Activated gamma-delta T cell (primary cell): Measurements from ENCODE around the gene C1orf226.
"Not testable (repeated sequence)": the region's sequence is repeated elsewhere in the genome, so short reads cannot be mapped to it uniquely, and the experiment has no call there.

Experiments
- DNase-seq: peaks from one replicate; lab custom pipeline; 2025; lab: John Stamatoyannopoulos, UW

Gene C1orf226

DNA sequence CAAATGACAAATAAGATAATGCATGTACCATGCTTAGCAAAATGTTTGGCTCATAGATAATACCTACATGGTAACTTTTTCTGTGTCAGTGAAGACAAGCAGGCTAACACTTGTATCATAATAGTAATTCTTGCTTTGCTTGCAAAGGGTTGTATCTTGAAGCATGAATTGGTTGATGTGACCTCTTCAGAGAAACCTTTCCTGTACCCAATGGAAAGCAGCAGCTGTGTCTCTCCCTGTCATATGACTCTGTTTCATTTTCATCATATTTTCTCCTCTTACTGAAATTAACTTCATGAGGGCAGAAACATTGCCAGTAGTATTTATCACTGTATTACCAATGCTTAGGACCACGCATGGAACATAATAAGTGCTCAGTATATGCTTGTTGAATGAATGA lies 26.0 kb downstream of the C1orf226 start:
- no peak for DNase-seq

DNA sequence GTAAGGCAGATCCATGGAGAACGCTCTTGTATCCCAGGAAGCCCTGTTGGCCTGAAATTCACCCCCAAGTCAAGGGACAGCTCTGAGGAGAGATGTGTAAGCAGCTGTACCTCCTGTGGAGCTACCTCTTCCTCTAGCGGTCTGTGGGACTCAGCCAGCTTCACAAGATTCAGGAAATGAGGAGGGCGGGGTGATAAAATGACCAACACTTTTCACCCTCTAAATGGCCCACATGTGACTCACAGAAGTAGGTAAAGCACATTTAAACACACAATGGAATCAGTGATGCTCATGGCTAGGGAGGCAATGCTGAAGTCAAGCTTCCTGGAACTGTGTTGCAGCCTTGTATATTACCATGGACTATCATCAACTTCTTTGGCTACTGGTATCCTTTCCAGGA lies 30.5 kb downstream of the C1orf226 start, which contains the start of gene SH2D1B:
Gene SH2D1B, minus strand, starts transcription at position 135 of the 400 bp plus-strand sequence. Its CDS starts 120 bp downstream, at position 15.
- no peak for DNase-seq

DNA sequence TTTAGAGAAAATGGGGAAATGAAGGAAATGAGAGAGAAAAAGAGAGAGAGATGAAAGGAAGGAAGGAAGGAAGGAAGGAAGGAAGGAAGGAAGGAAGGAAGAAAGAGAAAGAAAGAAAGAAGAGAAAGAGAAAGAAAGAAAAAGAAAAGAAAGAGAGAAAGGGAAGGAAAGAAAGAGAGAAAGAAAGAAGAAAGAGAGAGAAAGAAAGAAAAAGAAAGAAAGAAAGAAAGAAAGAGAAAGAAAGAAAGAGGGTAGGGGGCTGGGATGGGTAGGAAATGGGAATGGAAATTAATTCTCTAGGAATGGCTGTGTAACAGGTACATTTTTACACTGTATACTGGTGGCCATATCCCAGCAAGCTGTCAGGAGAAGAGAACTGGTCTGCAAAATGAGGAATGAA lies 34.7 kb downstream of the C1orf226 start:
- DNase-seq, result no peak

DNA sequence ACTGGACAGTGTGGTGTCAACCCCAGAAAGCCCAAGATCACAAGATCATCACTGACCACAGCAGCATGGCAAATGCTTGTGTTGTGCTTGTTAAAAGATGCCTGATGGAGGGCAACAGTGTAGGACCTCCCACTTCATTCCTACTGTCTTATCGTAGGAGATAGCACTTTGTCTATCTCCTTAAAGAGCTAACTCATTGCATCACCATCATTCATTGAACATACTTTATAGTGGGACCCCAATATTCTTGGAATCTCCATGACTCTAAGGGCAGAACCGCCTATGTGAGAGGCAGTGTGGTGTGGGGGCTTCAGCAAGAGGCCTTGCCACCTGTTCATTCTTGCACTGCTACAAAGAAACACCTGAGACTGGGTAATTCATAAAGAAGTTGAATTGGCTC lies 35.4 kb downstream of the C1orf226 start:
- no peak for DNase-seq

DNA sequence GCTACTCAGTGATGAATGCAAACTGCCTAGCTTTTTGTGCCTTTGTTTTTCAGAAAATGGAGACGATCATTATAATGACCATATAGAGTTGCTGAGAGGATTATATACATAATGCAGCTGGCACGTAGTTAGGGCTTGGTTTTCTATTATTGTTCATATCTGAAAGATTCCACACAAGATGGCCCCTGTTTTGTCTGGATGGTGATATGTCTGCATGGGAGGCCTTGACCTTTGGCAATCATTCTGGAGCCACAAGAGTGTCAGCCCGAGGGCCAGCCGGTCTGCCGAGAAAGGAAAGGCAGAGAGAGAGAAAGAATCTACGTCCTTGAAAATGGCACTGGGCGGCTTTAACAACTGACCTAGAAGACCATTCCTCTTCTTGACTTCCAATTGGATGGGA lies 36.1 kb downstream of the C1orf226 start:
- DNase-seq, result no peak

DNA sequence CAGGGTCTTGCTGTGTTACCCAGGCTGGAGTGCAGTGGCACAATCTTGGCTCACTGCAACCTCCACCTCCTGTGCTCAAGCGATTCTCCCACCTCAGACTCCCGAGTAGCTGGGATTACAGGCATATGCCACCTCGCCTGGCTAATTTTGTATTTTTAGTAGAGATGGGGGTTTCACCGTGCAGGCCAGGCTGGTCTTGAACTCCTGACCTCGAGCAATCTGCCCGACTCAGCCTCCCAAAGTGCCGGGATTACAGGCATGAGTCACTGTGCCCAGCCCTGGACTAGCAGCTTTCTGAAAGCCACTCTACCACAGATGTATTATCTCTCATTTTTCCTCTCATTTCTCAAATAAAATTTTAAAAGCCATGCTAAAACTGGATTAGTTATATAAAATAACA lies 37.1 kb downstream of the C1orf226 start:
- not testable (repeated sequence) for DNase-seq

DNA sequence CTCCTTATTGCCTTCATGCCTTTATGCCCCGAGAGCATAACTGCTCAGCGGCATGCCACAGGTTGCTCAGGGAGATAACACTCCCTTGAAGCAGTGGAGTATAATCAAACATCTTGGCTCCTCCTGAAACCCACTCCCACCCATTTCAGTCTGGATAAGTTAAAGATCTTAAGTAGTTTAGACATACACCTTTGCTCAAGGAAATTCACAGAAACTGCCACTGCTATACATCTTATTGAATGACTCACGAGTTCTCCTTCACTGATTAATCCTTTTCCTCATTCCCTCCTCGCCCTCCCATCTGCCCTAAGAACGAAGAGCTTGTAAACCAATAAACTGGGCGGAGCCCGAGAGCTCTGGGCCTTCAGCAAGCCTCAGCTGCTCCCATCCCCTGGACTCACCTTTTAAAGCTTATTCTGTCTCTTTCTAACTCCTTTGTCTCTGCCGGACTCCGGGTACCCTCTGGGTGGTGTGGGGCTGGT lies 38.0 kb downstream of the C1orf226 start:
- DNase-seq, result not testable (repeated sequence)

DNA sequence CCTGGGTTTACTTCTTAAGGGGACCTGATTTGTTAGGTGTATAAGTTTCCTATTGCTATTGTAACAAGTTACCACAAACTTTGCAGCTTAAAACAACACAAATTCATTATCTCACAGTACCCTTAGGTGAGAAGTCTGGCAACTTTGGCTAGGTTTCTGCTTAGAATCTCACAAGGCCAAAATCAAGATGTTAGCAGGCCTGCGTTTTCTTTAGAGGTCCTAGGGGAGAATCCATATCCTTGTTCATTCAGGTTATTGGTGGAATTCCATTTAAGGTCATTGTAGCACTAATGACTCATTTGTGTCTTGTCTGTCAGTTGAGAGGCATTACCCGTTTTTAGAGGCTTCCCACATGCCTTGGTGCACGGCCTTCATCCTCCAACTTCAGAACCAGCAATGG lies 38.6 kb downstream of the C1orf226 start:
- DNase-seq, result no peak

DNA sequence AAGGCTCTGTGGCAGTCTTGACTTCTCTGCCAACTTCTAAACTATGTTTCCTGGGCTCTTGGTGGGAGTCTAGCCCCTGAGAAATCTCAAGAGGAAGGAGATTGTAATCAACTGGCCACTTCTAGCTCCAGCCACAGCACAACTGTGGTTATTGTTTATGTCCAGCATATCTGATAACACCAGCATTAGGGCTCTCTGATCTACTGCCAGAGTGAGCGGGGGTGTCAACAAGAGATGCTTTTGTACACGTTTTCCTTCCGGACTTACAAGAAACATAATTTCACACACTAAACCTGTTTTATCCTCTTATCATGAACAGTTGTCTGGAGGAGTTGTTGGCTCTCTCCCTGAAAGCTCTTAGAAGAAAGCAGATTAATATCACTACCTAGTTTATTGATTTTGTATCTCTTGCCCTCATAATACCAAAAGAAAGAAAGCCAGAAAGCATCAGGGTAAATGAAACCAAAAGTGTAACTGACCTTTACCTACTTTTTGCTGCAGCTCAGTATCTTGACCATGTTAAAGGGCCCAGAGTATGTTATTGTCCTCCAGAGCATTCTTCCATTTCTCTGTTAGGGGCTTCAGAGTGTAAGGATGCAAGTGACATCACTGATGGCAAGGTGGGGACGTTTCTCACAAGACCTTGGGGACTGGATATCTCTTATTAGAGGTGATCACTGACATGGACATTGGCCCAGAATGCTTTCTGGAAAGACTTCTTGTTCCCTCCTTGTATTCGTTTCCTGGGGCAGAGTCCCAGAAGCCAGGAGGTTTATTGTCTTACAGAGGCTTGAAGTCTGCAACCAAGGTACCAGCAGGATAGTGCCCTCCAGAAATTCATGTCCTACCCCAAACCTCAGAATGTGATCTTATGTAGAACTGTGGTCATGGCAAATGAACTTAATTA lies 40.0 kb downstream of the C1orf226 start:
- no peak for DNase-seq

DNA sequence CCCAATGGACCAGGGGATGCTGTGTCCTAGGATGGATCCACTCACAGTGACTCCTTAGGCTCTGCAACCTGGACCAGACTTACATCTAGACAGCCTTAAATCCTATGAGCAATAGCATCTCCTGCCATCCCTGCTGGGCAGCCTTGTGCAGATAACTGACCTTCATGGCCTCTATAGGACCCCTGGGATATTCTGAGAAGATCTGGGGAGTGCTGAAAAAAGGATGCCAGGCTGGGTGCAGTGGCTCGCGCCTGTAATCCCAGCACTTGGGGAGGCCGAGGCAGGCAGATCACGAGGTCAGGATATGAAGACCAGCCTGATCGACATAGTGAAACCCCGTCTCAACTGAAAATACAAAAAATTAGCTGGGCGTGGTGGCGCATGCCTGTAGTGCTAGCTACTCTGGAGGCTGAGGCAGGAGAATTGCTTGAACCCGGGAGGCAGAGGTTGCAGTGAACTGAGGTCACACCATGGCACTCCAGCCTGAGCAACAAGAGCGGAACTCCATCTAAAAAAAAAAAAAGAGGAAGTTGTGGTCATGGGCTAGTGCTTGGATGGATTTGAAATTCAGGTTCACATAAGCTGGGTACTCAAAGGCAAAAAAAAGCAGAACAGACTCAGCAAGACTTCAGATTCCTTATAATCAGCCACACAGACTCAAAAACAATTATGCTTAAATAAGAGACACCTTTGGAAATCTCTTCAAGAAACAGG lies 41.3 kb downstream of the C1orf226 start:
- DNase-seq, result no peak

DNA sequence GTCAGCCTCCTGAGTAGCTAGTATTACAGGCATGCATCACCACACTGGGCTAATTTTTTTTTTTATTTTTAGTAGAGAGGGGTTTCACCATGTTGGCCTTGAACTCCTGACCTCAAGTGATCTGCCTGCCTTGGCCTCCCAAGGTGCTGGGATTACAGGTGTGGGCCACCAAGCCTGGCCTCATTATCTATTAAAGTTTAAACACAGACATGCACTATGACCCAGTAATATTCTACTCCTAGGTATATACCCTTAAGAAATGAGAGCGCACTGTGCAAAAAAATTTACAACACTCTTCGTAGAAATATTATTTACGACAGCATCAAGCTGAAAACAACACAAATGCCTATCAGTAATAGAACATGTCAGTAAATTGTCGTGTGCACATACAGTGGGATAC lies 49.1 kb downstream of the C1orf226 start:
- no peak for DNase-seq

DNA sequence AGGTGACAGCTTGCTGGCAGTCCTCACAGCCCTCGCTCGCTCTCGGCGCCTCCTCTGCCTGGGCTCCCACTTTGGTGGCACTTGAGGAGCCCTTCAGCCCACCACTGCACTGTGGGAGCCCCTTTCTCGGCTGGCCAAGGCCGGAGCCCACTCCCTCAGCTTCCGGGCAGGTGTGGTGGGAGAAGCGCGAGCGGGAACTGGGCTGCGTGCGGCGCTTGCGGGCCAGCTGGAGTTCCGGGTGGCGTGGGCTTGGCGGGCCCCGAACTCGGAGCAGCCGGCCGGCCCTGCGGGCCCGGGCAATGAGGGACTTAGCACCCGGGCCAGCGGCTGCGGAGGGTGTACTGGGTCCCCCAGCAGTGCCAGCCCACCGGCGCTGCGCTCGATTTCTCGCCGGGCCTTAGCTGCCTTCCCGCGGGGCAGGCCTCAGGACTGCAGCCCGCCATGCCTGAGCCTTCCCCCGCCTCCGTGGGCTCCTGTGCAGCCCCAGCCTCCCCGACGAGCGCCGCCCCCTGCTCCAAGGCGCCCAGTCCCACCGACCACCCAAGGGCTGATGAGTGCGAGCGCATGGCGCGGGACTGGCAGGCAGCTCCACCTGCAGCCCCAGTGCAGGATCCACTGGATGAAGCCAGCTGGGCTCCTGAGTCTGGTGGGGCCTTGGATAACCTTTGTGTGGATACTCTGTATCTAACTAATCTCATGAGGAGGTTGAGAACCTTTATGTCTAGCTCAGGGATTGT lies 51.6 kb downstream of the C1orf226 start:
- not testable (repeated sequence) for DNase-seq
